Daoy (cell line): ENCODE data around the gene PPAN. TPM values are rescaled to one million over a fixed set of nuclear protein-coding genes. Genes with fewer than 3 reads are reported as not detected.

Source experiments
- DNase-seq: peaks from one replicate; pipeline ENCODE4 v3.0.0-alpha.2; 2015; ENCODE audit warnings: low read depth
- total RNA-seq: library from RNA; depleted of rRNA; stranded (reverse); fragments of >200 nt; shearing (Covaris generic); gene quantifications from 2 replicates; pipeline ENCODE4 v1.2.3, GENCODE V29; 2014; rRNA removed

Gene PPAN, protein sequence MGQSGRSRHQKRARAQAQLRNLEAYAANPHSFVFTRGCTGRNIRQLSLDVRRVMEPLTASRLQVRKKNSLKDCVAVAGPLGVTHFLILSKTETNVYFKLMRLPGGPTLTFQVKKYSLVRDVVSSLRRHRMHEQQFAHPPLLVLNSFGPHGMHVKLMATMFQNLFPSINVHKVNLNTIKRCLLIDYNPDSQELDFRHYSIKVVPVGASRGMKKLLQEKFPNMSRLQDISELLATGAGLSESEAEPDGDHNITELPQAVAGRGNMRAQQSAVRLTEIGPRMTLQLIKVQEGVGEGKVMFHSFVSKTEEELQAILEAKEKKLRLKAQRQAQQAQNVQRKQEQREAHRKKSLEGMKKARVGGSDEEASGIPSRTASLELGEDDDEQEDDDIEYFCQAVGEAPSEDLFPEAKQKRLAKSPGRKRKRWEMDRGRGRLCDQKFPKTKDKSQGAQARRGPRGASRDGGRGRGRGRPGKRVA
- total RNA-seq = 55.3 and 68.6 TPM in 2 replicates

DNA sequence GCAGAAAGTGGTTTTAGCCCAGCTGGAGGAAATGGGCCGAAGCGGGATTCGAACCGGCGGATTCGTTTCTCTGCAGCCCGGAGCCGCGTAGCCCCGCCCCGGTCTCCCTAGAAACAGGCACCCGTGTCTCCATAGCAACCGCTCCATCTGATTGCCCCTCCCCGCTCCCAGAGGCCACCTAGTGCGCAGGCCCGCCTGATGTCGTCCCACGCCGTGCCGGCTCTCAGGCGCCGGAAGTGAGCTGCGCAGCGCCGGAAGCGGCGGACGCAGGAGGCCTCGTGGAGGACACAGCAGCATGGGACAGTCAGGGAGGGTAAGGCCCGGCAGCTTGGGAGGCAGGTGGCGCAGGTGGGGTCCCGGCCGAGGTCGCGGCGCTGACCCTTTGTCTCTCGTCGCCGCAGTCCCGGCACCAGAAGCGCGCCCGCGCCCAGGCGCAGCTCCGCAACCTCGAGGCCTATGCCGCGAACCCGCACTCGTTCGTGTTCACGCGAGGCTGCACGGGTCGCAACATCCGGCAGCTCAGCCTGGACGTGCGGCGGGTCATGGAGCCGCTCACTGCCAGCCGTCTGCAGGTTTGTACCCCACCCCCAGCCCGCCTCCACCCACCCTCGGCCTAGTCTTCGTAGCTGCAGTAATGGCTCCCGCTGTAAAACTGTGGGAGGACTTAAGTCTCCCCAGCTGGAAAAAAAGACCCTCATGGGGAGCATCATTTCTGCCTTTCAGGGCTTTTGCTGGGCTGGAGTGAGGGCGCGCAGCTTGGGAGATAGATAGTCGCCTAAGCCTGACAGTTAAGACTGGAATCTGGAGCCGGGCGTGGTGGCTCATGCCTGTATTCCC, at the start of gene PPAN:
PPAN (plus strand) TSS at position 263 of the 837 bp plus-strand sequence; CDS start at position 296, 33 bp downstream.
- DNase-seq = peak; percentile 99

DNA sequence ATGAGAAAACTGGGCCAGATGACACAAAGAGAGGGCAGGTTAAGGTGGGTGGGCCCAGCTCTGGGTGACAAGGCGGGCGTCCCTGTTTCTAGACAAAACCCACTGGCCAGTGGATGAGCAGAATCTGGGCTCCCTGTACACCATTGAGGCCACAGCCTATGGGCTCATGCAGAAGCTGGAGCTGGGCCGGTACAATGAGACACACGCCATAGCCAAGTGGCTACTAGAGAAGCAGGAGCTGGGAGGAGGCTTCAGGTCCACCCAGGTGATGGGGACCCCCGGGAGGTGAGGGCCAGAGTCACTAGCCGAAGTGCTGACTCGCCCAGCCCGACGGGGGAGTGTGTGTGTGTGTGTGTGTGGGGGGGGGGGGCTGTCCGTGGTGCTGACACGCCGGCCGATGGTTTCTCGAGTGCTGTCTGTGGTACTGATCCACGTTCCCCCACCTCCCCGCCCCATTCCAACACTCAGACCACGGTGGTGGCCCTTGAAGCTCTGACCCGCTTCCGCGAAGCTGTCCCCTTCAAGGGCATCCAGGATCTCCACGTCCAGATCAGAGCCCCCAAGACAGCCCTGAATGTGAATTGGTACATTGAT, 44.3 kb upstream of the PPAN start:
- DNase-seq = peak; percentile 21

DNA sequence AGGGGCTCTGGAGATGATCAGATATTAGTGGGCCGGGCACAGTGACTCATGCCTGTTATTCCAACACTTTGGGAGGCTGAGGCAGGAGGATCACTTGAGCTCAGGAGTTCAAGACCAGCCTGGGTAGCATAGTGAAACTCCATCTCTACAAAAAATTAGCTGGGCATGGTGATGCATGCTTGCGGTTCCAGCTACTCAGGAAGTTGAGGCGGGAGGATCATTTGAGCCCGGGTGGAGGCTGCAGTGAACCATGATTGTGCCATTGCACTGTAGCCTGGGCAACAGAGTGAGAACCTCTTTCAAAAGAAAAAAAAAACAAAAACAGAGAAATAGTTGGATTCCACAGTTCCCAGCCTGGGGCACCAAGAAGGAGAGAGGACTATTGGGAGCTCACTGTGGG, 38.0 kb upstream of the PPAN start:
- peak; percentile 66 for DNase-seq

DNA sequence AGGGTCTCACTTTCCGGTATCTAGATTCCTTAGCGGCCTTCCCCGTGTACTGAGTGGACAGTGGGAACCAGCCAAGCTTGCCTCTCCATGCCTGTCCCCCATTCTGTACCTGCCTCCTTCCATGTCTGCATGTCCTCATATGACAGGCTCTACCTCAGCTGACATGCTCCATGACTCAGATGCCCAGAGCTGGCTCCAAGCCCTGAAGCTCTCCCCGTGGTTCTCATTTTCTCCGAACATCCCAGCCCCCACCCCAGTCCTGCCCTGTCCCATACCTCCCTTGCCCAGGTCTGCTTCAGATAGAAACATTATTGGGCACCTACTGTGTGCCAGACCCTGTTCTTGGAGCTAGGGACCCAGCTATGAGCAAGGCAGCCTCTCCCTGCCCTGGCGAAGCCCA, 37.1 kb upstream of the PPAN start:
- DNase-seq = peak; percentile 61

DNA sequence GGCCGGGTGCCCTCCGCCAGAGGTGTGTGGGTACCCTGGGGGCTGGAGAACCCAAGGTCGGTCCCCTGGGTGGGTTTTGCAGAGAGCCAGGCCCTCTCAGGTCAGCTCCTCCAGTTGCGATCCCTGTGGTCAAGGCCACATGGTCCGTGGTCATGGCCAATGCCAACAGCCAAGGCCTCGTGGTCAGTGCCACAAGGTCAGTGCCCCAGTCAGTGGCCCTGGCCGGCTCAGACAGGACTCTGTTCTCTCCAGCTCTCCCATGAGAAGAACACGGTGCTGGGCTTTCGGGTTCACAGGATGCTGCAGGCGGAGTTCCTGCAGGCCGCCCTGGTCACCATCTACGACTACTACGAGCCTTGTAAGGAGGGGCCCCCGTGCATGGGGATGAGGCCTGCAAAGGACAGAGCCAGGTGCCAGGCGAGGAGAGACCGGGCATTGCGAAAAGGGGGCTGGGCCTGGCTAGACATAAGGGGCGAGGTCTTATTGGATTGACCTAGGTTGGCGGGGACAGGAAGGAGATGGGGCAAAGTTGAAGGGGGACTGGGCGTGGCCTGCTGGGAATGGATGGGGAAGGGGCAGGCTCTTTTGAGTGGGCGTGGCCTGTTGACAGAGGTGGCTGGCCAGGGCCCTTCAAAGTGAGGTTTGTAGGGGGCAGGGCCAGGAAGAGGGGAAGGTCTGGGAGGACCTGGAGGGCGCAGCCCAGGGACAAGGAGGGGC, 35.3 kb upstream of the PPAN start:
- DNase-seq = no peak

DNA sequence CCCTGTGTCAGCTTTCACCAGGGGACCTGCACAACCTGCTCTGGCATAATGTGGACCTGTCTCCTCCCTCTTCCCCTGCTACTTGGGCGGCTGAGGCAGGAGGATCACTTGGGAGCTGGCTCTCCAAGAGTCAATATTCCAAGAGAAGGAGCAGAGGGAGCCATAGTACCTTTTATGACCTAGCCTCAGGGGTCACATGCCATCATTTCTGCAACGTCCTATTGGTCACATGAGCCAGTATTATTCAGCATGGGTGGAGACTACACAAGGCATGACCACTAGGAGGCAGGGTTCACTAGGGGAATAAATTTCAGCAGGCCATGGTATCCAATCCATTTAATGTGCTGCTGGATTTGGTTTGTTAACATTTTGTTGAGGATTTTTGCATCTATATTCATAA, 32.0 kb upstream of the PPAN start:
- no peak for DNase-seq

DNA sequence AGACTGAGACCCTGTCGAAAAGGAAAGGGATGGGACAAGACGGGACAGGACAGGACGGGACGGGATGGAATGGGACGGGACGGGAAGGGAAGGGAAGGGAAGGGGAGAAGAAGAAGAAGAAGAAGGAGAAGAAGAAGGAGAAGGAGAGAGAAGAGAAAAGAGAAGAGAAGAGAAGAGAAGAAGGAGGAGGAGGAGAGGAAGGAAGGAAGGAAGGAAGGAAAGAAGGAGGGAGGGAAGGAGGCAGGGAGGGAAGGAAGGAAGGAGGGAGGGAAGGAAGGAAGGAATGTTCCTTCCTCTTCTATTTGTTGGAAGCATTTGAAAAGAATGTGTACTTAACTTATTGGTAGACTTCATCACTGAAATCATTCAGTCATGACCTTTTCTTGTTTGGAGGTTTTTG, 29.6 kb upstream of the PPAN start:
- no peak for DNase-seq

DNA sequence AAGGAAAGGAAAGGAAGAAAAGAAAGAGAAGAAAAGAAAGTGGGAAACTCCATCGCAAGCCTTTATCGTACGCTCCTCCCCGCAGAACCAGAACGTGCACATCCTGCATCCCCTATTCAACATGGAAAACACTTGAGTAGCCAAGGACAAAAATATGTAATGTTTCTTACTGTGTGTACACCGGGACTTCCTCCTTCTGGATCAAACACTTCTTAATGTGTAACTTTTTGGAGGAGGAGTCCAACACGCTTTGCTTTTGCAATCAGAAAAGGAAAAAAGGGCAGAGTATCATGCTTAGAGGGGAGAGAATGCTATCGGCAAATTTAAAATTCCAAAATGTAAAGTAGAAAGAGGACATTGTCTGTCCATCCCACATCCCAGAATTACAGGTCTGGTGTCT, 27.8 kb upstream of the PPAN start:
- no peak for DNase-seq

DNA sequence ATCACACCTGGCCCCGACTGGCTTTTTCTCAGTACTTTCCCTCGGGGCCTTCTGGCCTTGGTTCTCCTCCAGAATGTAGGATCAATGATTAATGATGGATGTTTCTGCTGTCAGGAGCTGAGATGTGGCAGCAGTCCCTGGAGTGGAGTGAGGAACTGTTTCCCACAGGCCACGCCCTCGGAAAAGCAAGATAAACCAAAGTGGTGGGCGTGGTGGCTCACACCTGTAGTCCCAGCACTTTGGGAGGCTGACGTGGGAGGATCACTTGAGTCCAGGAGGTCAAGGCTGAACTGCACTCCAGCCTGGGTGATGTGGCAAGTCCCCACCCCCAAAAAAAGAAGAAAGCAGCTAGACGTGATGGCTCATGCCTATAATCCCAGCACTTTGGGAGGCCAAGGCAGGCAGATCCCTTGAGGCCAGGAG, 27.1 kb upstream of the PPAN start:
- DNase-seq = no peak

DNA sequence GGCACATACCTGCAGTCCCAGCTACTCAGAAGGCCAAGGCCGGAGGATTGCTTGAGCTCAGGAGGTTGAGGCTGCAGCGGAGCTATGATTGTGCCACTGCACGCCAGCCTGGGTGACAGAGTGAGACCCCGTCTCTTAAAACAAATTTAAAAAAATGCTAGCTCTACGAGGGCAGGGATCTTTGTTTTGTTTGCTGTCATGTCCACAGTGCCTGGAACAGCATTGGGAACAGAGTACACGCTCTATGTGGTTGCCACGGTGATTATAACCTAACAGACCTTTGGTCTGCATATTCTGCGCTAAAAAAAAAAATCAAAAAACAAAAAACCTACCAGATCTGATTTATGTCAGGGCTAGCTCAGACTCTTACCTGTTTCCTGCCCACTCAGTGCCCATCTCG, 22.3 kb upstream of the PPAN start:
- DNase-seq = no peak

DNA sequence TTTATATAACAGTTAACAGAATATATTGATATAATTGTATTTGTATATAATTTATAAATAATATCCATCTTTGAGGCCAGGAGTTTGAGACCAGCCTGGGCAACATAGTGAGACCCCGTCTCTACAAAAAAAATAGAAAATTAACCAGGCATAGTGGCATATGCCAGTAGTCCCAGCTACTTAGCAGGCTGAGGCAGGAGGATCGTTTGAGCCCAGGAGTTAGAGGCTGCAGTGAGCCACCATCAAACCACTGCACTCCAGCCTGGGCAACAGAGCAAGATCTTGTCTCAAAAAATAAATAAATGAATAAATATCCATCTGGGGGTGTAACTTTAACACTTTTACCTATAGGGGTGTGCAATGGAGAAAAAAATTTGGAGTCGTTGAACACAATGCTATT, 21.4 kb upstream of the PPAN start:
- DNase-seq = no peak

DNA sequence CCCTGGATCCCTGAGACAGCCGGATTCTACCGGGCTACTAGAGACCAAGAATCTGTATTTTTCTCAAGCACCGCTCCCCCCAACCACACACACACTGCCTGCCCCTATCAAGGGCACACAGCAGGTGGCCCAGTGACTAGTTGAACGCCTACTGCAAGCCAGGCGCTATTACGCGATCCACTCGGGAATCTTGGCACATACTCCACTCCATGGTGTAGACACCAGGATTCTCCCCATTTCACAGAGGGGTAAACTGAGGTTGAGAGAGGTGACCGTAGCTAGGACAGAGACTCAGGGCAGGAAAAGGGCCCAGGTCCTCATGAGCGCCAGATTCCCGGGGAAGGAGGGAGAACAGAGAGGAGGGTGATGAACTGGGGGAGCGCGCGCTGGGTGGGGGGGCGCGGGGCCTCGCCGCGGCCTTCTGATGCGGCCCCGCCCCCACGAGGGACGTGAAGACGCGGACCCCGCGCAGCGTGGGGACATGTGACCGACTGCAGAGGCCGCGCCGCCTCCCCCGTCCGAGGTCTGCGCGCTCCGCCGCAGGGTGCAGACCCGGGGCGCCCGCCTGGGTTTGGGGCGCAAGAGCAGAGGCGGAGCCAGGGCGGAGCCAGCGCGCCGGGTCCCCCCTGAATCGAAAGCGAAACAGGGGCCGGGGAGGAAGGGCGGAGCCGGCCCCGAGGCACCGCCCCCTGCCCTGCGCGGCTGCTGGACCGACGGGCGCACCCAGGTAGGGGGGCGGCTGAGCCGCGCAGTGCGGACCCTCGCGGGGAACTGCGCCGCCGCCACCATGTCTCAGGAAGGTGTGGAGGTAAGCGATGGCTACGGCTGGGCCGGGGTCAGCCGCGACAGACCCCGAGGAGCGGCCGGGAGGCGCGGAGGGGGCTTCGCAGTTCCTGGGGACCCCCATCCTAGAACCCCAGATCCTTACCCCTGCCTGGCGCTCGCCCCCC, 20.2 kb upstream of the PPAN start, which contains the start of gene SHFL:
SHFL (plus strand) TSS at position 677 of the 950 bp plus-strand sequence; CDS start at position 788, 111 bp downstream.
- DNase-seq = peak; percentile 82

DNA sequence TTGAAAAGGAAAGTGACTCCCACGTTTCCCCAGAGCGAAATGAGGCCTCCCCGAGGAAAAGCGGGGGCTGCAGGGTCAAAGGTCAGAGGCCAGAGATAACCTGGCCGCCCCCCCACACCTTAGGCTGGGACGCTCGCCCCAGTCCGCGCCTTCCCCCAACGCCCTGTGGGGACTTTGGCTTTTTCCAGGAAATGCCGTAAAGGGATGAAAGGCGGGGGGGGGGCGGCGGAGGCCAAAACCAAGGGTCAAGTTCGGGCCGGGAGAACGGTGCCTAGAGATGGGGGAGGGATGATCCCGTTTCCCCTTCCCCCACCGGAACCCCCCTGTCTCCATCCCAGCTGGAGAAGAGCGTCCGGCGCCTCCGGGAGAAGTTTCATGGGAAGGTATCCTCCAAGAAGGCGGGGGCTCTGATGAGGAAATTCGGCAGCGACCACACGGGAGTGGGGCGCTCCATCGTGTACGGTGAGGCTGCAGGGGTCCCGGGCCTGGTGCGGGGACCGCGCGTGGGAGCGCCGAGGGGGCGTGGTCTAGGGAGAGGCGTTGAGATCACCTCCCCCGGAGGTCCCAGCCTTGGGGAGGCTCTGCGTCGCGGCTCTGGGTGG, 19.5 kb upstream of the PPAN start:
- no peak for DNase-seq

DNA sequence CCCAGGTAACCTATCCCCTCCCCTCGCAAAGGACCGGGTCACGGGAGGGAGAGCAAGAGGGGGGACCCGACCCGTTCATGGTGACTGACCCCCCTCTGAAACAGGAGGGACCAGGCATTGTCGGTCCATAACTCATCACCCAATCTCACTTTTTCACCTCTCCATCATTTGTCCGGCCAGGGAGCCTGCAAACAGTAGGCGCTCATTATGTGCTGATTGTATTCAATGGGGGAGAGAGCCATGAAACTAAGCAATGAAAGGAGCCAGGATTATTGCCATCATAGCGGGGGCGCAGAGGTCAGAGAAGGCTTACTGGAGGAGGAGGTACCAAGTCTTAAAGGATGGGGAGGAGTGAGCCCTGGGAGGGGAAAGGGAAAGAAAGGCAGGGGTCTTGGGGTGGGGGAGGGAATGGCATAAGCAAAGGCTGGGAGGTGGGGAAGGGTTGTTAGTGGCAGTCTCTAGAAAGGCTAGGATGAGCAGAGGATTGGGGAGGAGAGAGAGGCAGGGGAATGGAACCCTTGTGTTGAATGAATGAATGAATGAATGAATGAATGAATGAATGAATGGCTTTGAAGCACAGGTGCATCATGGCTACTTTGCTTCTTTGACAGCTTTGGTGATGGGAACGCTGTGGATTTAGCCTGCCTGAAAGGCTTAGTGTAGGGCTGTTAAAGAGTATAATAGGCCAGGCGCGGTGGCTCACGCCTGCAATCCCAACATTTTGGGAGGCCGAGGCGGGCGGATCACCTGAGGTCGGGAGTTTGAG, 18.7 kb upstream of the PPAN start:
- no peak for DNase-seq

DNA sequence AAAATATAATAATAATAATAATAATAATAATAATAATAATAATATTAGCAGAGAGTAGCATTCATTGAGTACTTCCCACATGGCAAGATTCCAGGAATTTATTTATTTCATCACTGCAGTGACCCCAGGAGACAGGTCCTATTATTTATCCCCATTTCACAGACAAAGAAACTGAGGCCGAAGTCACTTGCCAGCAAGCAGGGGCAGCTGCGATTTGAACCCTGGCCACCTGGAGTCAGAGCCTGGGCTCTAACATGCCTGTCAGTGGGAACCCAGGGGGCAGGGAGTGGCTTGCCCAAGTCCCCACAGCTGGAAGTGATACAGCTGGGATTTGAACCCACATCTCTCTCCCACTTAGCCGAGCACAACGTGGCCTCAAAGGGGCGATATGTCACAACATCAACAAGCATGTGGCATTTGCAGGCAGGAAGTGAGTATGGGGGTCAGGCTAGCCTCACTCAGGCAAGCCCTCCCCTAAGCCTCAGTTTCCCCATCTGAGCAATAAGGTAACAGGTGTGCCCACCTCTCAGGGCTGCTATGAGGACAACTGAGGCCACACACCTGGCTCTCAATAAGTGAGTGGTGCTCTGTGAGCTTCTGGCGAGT, 17.1 kb upstream of the PPAN start:
- no peak for DNase-seq

DNA sequence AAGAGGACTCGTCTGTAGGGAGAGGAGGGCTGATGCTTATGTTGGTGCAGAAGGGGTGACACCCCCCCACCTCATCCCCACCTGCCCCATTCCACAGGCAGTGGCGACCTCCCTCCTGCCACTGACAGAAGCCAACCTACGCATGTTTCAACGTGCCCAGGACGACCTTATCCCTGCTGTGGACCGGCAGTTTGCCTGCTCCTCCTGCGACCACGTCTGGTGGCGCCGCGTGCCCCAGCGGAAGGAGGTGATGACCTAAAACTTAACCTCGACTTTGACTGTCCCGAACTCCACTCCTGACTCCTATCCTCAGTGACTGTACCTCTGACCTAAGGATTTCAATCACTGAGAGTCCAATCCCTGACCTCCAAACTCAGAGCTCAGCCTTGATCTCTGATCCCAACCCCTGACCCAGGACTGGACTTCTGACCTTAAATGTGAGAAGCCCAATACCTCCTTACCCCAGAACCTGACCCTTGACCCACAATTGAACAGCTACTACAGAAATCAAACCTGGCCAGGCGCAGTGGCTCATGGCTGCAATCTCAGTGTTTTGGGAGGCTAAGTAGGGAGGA, 16.3 kb upstream of the PPAN start:
- DNase-seq = peak; percentile 4

DNA sequence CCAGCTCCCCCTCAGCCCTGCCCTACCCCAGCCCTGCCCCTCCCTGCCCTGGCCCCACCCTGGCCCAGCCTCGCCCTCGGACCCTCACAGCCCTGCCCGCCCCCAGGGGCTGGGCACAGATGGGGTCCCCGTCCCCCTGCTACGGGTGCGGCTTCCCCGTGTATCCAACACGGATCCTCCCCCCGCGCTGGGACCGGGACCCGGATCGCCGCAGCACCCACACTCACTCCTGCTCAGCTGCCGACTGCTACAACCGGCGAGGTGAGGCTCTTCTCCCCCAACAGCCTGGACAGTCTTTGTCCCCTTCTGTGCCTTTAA, 14.8 kb upstream of the PPAN start:
- DNase-seq = no peak

DNA sequence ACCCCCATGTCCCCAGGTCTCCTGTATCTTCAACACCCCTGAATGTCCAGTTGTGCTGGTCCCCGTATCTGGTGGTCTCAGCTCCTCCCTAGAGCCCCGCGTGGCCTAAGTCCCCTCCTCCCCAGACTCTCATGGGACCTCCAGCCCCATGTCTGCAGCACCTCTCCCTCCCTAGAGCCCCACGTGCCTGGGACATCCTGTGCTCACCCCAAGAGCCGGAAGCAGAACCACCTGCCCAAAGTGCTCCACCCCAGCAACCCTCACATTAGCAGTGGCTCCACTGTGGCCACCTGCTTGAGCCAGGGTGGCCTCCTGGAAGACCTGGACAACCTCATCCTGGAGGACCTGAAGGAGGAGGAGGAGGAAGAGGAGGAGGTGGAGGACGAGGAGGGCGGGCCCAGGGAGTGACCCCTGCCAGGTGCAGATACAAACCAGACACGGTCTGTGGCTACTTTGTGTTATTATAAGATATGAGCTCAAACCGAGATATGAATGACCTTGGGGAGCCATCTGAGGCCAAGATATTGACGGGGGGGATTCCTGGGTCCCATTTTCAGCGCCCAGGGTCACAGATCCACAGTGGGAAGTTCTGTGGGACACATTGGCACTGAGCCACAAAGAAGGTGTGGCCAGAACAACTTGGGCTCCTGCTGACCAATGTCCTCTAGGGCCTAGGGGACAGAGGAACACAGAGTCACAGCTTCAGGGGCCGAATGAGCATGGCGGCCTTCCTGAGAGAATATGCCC, 14.1 kb upstream of the PPAN start:
- DNase-seq = no peak
